NCI-H1436 (cell line): Measurements from ENCODE around the gene FIZ1.
"Not testable (repeated sequence)": the region's sequence is repeated elsewhere in the genome, so short reads cannot be mapped to it uniquely, and the experiment has no call there.

Experiments
- DNase-seq: peaks from one replicate; lab custom pipeline; 2025; lab: John Stamatoyannopoulos, UW

FIZ1 gene

GRCh38 chr19:55569477-55569876, 29.8 kb downstream of the FIZ1 start:
- DNase-seq = not testable (repeated sequence)

- DNase-seq = no peak
These were observed 31.5 kb downstream of the FIZ1 start for GRCh38 chr19:55567708-55568328.

- no peak for DNase-seq
These were observed 32.5 kb downstream of the FIZ1 start for GRCh38 chr19:55566823-55567222.

GRCh38 chr19:55563261-55563690, 36.0 kb downstream of the FIZ1 start:
- no peak for DNase-seq

- no peak for DNase-seq
These were observed 39.6 kb downstream of the FIZ1 start for GRCh38 chr19:55559684-55560083.

GRCh38 chr19:55554741-55555152, 44.6 kb downstream of the FIZ1 start:
- no peak for DNase-seq

GRCh38 chr19:55554302-55554701, 45.0 kb downstream of the FIZ1 start:
- no peak for DNase-seq

GRCh38 chr19:55553217-55554182, 45.8 kb downstream of the FIZ1 start:
- no peak for DNase-seq

GRCh38 chr19:55552620-55553019, 46.7 kb downstream of the FIZ1 start:
- no peak for DNase-seq

- no peak for DNase-seq
These were observed 47.1 kb downstream of the FIZ1 start for GRCh38 chr19:55552206-55552605.

- no peak for DNase-seq
These were observed 49.0 kb downstream of the FIZ1 start for GRCh38 chr19:55550321-55550650.

- peak; percentile 66 for DNase-seq
These were observed 49.6 kb downstream of the FIZ1 start for GRCh38 chr19:55549500-55550320.

- DNase-seq = no peak
These were observed 52.3 kb downstream of the FIZ1 start for GRCh38 chr19:55546822-55547614.

- no peak for DNase-seq
These were observed 53.3 kb downstream of the FIZ1 start for GRCh38 chr19:55546011-55546410.

- no peak for DNase-seq
These were observed 53.9 kb downstream of the FIZ1 start, which contains the start of gene SBK3 for GRCh38 chr19:55545443-55545842. SBK3 (minus strand) TSS chr19:55545543; CDS start chr19:55545543, 0 bp downstream.

GRCh38 chr19:55544776-55545439, 54.4 kb downstream of the FIZ1 start:
- no peak for DNase-seq

- DNase-seq = no peak
These were observed 55.3 kb downstream of the FIZ1 start for GRCh38 chr19:55544014-55544413.

GRCh38 chr19:55543567-55543966, 55.8 kb downstream of the FIZ1 start:
- DNase-seq = no peak

GRCh38 chr19:55542292-55542855, 56.9 kb downstream of the FIZ1 start:
- DNase-seq = no peak
